CD14-positive monocyte (primary cell): ENCODE results near the gene CHST11. TPM values are rescaled to one million over a fixed set of nuclear protein-coding genes. Genes with fewer than 3 reads are reported as not detected.

ENCODE experiments used
- DNase-seq, 3 donors: peaks; one replicate each; pipeline ENCODE4 v3.0.0-alpha.2; 2011 to 2022
- H2AFZ ChIP-seq: 2 replicates; pipeline ENCODE4 v1.6.0; 2012; ENCODE audit warnings: mild to moderate bottlenecking, low read depth, low read length, inconsistent platforms; ENCODE audit not compliant: insufficient read depth, poor library complexity, severe bottlenecking
- H3K27ac ChIP-seq, 2 donors: 1 replicate in 1 of 2; 2 replicates in 1 of 2; pipeline ENCODE4 v1.5.1; 2012 to 2013; ENCODE audit warnings: low read length in 2 of 2, control low read depth in 1 of 2, inconsistent platforms in 1 of 2, low read depth in 1 of 2, mild to moderate bottlenecking in 1 of 2
- H3K27me3 ChIP-seq, 2 donors: one replicate each; pipeline versions ENCODE4 v1.6.0 to v1.6.1; 2011 to 2013; ENCODE audit warnings: low read length in 2 of 2; ENCODE audit not compliant: control insufficient read depth in 2 of 2, insufficient read depth in 2 of 2
- H3K36me3 ChIP-seq, 2 donors: replicated peaks in 1 of 2; 1 replicate in 1 of 2; 2 replicates in 1 of 2; pipeline versions ENCODE4 v1.5.1 to v1.6.1; 2012 to 2013; ENCODE audit warnings: low read length in 2 of 2, control low read depth in 1 of 2, inconsistent platforms in 1 of 2, mild to moderate bottlenecking in 1 of 2; ENCODE audit not compliant: insufficient read depth in 2 of 2, control insufficient read depth in 1 of 2
- H3K4me1 ChIP-seq, 2 donors: 1 replicate in 1 of 2; 2 replicates in 1 of 2; pipeline versions ENCODE4 v1.5.1 to v1.6.1; 2012 to 2013; ENCODE audit warnings: low read length in 2 of 2, control low read depth in 1 of 2, inconsistent platforms in 1 of 2, mild to moderate bottlenecking in 1 of 2, moderate library complexity in 1 of 2; ENCODE audit not compliant: insufficient read depth in 2 of 2, control insufficient read depth in 1 of 2
- H3K4me2 ChIP-seq: replicated peaks from 2 replicates; pipeline ENCODE3; 2012; ENCODE audit warnings: low read length, moderate library complexity, mild to moderate bottlenecking; ENCODE audit not compliant: poor library complexity, severe bottlenecking; ENCODE audit errors: extremely low read depth
- H3K4me3 ChIP-seq, 3 experiments: fragments of 200-600 bp in 1 of 3; sonication (generic) in 1 of 3; replicated peaks in 1 of 3; 1 replicate in 2 of 3; 2 replicates in 1 of 3; pipeline ENCODE4 v1.5.1; 2011 to 2013; ENCODE audit warnings: low read length in 3 of 3, mild to moderate bottlenecking in 3 of 3, control low read depth in 2 of 3, low read depth in 2 of 3, inconsistent platforms in 1 of 3, moderate library complexity in 1 of 3
- H3K79me2 ChIP-seq: 2 replicates; pipeline ENCODE4 v1.6.0; 2012; ENCODE audit warnings: mild to moderate bottlenecking, control low read depth, inconsistent platforms, low read length, moderate library complexity; ENCODE audit not compliant: insufficient read depth
- H3K9ac ChIP-seq: 2 replicates; pipeline ENCODE4 v1.6.0; 2017; ENCODE audit warnings: low read length, mild to moderate bottlenecking; ENCODE audit not compliant: insufficient read depth, poor library complexity, severe bottlenecking
- H3K9me3 ChIP-seq, 2 donors: replicated peaks in 1 of 2; 1 replicate in 1 of 2; 2 replicates in 1 of 2; pipeline versions ENCODE4 v1.5.1 to v1.6.1; 2012 to 2013; ENCODE audit warnings: low read length in 2 of 2, control low read depth in 1 of 2; ENCODE audit not compliant: control insufficient read depth in 1 of 2, insufficient read depth in 1 of 2
- H4K20me1 ChIP-seq: 2 replicates; pipeline ENCODE4 v1.6.0; 2012; ENCODE audit warnings: mild to moderate bottlenecking, low read length, control low read depth, moderate library complexity; ENCODE audit not compliant: insufficient read depth
- H3K27ac Mint-ChIP-seq, 7 donors: one replicate each; pipeline ENCODE4 v1.8.0; 2020; ENCODE audit warnings: mild to moderate bottlenecking in 7 of 7, mixed read lengths in 7 of 7, moderate library complexity in 6 of 7, inconsistent platforms in 2 of 7
- H3K27me3 Mint-ChIP-seq, 3 donors: one replicate each; pipeline ENCODE4 v1.8.0; 2021 to 2022; ENCODE audit warnings: low read depth in 3 of 3, mild to moderate bottlenecking in 3 of 3, mixed read lengths in 3 of 3, moderate library complexity in 3 of 3, inconsistent platforms in 1 of 3
- H3K36me3 Mint-ChIP-seq, 2 donors: one replicate each; pipeline ENCODE4 v1.8.0; 2020; ENCODE audit warnings: mixed read lengths in 2 of 2, inconsistent platforms in 1 of 2, mild to moderate bottlenecking in 1 of 2
- H3K4me1 Mint-ChIP-seq: one replicate; pipeline ENCODE4 v1.8.0; 2020; ENCODE audit warnings: mild to moderate bottlenecking, mixed read lengths
- H3K4me3 Mint-ChIP-seq, 2 donors: one replicate each; pipeline ENCODE4 v1.8.0; 2020; ENCODE audit warnings: mild to moderate bottlenecking in 2 of 2, mixed read lengths in 2 of 2, moderate library complexity in 1 of 2
- H3K9me3 Mint-ChIP-seq, 7 donors: one replicate each; pipeline ENCODE4 v1.8.0; 2020 to 2022; ENCODE audit warnings: mixed read lengths in 7 of 7, mild to moderate bottlenecking in 6 of 7, moderate library complexity in 6 of 7, inconsistent platforms in 2 of 7
- CTCF ChIP-seq: fragments of 200-600 bp; IDR thresholded peaks from one replicate; pipeline ENCODE4 v1.8.0; 2022; ENCODE audit warnings: antibody characterized with exemption, mild to moderate bottlenecking
- WGBS: methylation state at CpG from one replicate; pipeline ENCODE4 v1.1.5; 2013; ENCODE audit warnings: missing lambda C conversion rate; ENCODE audit not compliant: insufficient coverage; 5-methylcytosine and 5-hydroxymethylcytosine counted together
- intact Hi-C, 2 donors: fragments of 100-400 bp; cut with micrococcal nuclease; formaldehyde crosslinking; loops; one replicate each; pipeline versions ENCODE4 v1.15.0 to v1.15.1; 2023
- polyA plus RNA-seq, 3 donors: library from polyadenylated mRNA; depleted of rRNA in 1 of 3; unstranded in 2 of 3; stranded (reverse) in 1 of 3; fragments of 300-500 nt in 2 of 3; fragments of >200 nt in 1 of 3; fragmentation: Illumina TruSeq in 2 of 3; gene quantifications; 1 replicate in 2 of 3; 2 replicates in 1 of 3; pipeline ENCODE4 v1.2.3, GENCODE V29; 2012 to 2021

CHST11 gene
- polyA plus RNA-seq, 3 donors = 44.4 to 66.6 (median 48.4) TPM

DNA sequence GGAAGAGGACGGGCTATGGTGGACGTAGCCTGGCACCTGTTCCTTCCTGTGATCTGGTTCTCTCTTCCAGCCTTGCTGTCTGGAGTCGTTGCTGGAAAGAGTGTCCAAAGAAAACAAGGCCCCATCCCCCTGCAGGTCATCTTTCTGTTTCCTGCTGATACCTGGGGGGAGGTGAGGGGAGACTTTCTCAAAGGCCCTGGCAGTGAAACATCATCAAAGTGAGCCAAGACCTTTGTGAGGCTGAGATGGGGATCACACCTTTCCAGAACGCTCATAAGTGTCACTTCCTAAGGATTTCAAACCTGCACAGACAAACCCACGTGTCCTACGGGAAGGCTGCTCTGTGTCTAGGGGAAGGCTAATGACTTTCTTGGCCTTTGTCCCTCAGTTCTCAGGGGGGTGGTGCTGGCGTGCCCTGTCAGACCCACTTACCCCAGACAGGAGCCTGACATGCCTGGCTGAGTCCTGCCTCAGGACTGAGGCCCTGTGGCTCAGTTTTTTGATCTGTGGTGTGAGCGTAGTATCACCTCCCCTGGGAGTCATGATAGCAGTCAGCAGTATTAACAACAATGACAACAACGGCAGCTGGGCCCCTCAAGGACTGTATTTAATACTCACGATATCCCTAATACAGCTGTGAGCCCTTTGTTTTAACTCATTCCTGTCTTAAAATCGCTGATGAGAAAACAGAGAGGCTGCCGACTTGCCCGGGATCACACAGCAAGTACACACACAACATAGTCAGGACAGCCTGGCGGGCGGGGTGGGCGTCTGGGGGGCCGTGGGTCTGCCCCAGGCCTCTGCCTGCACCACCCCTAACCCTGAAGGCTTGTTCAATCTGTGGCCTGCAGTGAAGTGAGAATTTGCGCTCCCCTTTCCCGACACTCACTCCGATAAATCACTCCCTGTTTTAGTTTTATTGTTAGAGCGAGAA is 266.1 kb downstream of the CHST11 start:
- H3K4me1 Mint-ChIP-seq = peaks cover 41% of the 10 kb centered on the region

More for the DNA sequence above, 266.1 kb downstream of the CHST11 start:
- Histone ChIP-seq H3K4me1 (peaks cover 25 to 37% of the 10 kb centered on the region in 2 donors), H3K27ac (peak overlapping the region in 1 of 2 donors; percentile 10), H3K4me3 (no peak overlapping the region), H4K20me1 (peaks cover 4% of the 10 kb centered on the region), H3K79me2 (peaks cover 94% of the 10 kb centered on the region), H3K36me3 (peaks cover 0 to 9% of the 10 kb centered on the region in 2 donors), H3K9me3 (no peaks in the 10 kb centered on the region), H3K27me3 (no peaks in the 10 kb centered on the region), H3K9ac (no peak overlapping the region), H2AFZ (no peak overlapping the region), H3K4me2 (no peak overlapping the region)
- 100% methylated on average over 10 of the region's 21 CpGs for WGBS
- peaks cover 20 to 34% of the 10 kb centered on the region in 2 donors for H3K36me3 Mint-ChIP-seq
- H3K27me3 Mint-ChIP-seq = no peaks in the 10 kb centered on the region
- intact Hi-C loops = loop anchor here in 1 of 2 donors (5.0 kb wide), 1 partner anchor 34 kb away; no protein-coding TSS in a partner anchor
- peaks cover 0 to 2% (median 0%) of the 10 kb centered on the region in 7 donors for H3K9me3 Mint-ChIP-seq
- H3K4me3 Mint-ChIP-seq = no peak overlapping the region
- no peak for TF ChIP-seq CTCF
- peak overlapping the region in 3 of 7 donors; percentile 3 to 69 (median 26) for H3K27ac Mint-ChIP-seq
- DNase-seq = no peak
